H1 (cell line): ENCODE results near the gene WNT11. TPM values are rescaled to one million over a fixed set of nuclear protein-coding genes. Genes with fewer than 3 reads are reported as not detected.

Source experiments
- CTCF ChIA-PET: fragments of 300-600 bp; sonication (Branson Sonifier 250); formaldehyde crosslinking; loops from one replicate; lab custom pipeline; 2021; ENCODE audit not compliant: partially characterized antibody; lab: Charles Lee
- POLR2A ChIA-PET: fragments of 300-600 bp; sonication (Branson Sonifier 250); formaldehyde crosslinking; loops from one replicate; lab custom pipeline; 2021; ENCODE audit warnings: inconsistent platforms; ENCODE audit not compliant: partially characterized antibody; lab: Charles Lee
- DNase-seq, 2 experiments: peaks; one replicate each; pipeline versions ENCODE4 v3.0.0 to v3.0.0-alpha.2; 2010 to 2022; ENCODE audit warnings: low spot score in 2 of 2, low read depth in 1 of 2, mixed read lengths in 1 of 2
- FAIRE-seq: peaks from 2 replicates; lab custom pipeline; 2011; peaks lifted over from hg19 to GRCh38; lab: Jason Lieb, UNC
- H2AFZ ChIP-seq: 2 replicates; pipeline ENCODE4 v1.8.1; 2012; ENCODE audit warnings: low read length, inconsistent platforms
- H2AK5ac ChIP-seq: 2 replicates; pipeline ENCODE4 v1.6.1; 2013; ENCODE audit warnings: low read depth, low read length
- H2BK120ac ChIP-seq: replicated peaks from 2 replicates; pipeline ENCODE3; 2013; ENCODE audit warnings: low read depth, low read length, inconsistent platforms
- H2BK12ac ChIP-seq: 2 replicates; pipeline ENCODE4 v1.6.1; 2013; ENCODE audit warnings: low read depth, low read length
- H2BK15ac ChIP-seq: 2 replicates; pipeline ENCODE4 v1.6.1; 2013; ENCODE audit warnings: low read length
- H2BK20ac ChIP-seq: 2 replicates; pipeline ENCODE4 v1.6.1; 2013; ENCODE audit warnings: low read length
- H2BK5ac ChIP-seq: 2 replicates; pipeline ENCODE4 v1.6.1; 2013; ENCODE audit warnings: low read depth, low read length
- H3K14ac ChIP-seq: 2 replicates; pipeline ENCODE4 v1.6.1; 2013; ENCODE audit warnings: inconsistent platforms; ENCODE audit not compliant: insufficient read length
- H3K18ac ChIP-seq: 2 replicates; pipeline ENCODE4 v1.6.1; 2013; ENCODE audit warnings: low read length; ENCODE audit errors: extremely low read depth
- H3K23ac ChIP-seq: 2 replicates; pipeline ENCODE4 v1.6.1; 2013; ENCODE audit warnings: inconsistent platforms; ENCODE audit not compliant: insufficient read length
- H3K23me2 ChIP-seq: 2 replicates; pipeline ENCODE4 v1.6.1; 2013; ENCODE audit warnings: low read depth, low read length
- H3K27ac ChIP-seq: 2 replicates; pipeline ENCODE4 v1.6.1; 2011; ENCODE audit warnings: low read depth, low read length, inconsistent platforms
- H3K27me3 ChIP-seq, 4 experiments: replicated peaks in 1 of 4; 1 replicate in 1 of 4; 2 replicates in 3 of 4; pipeline versions ENCODE4 v1.6.1 to v1.8.1; 2011 to 2013; ENCODE audit warnings: low read length in 3 of 4, mild to moderate bottlenecking in 3 of 4, inconsistent platforms in 2 of 4, mixed read lengths in 2 of 4, moderate library complexity in 1 of 4; ENCODE audit not compliant: control insufficient read depth in 3 of 4, insufficient read depth in 3 of 4; ENCODE audit errors: extremely low read depth in 1 of 4
- H3K36me3 ChIP-seq, 4 experiments: 2 replicates each; pipeline versions ENCODE4 v1.6.1 to v1.8.1; 2011 to 2013; ENCODE audit warnings: mild to moderate bottlenecking in 4 of 4, low read length in 3 of 4, moderate library complexity in 2 of 4, control low read depth in 1 of 4, inconsistent platforms in 1 of 4; ENCODE audit not compliant: insufficient read depth in 4 of 4, control insufficient read depth in 2 of 4
- H3K4ac ChIP-seq: replicated peaks from 2 replicates; pipeline ENCODE3; 2013; ENCODE audit warnings: low read length, low read depth, mixed read lengths, inconsistent platforms; ENCODE audit not compliant: insufficient read length
- H3K4me1 ChIP-seq, 4 experiments: replicated peaks in 1 of 4; 1 replicate in 1 of 4; 2 replicates in 3 of 4; pipeline versions ENCODE4 v1.6.1 to v1.8.1; 2011 to 2013; ENCODE audit warnings: low read length in 3 of 4, inconsistent platforms in 2 of 4, mixed read lengths in 1 of 4; ENCODE audit not compliant: insufficient read depth in 4 of 4, control insufficient read depth in 3 of 4
- H3K4me2 ChIP-seq, 2 experiments: 2 replicates each; pipeline versions ENCODE4 v1.6.1 to v1.8.1; 2011 to 2013; ENCODE audit warnings: low read depth in 2 of 2, low read length in 2 of 2, control low read depth in 1 of 2, inconsistent platforms in 1 of 2, mild to moderate bottlenecking in 1 of 2; ENCODE audit not compliant: insufficient read depth in 1 of 2
- H3K4me3 ChIP-seq, 4 experiments: fragments of 200-600, 300-600 bp in 1 of 4; sonication (generic), shearing (Covaris generic), sonication (Bioruptor Twin) in 1 of 4; 2 replicates each; pipeline versions ENCODE4 v1.5.1 to v1.8.1; 2011 to 2016; ENCODE audit warnings: low read length in 4 of 4, low read depth in 3 of 4, control low read depth in 2 of 4, inconsistent platforms in 2 of 4, mild to moderate bottlenecking in 2 of 4, mixed read lengths in 1 of 4, moderate library complexity in 1 of 4; ENCODE audit not compliant: insufficient read depth in 2 of 4; ENCODE audit errors: extremely low read depth in 1 of 4
- H3K56ac ChIP-seq: replicated peaks from 2 replicates; pipeline ENCODE3; 2013; ENCODE audit warnings: low read depth, mild to moderate bottlenecking, mixed read lengths, low read length, inconsistent platforms; ENCODE audit not compliant: insufficient read length
- H3K79me1 ChIP-seq: 2 replicates; pipeline ENCODE4 v1.6.1; 2013; ENCODE audit warnings: low read depth, low read length, control low read depth
- H3K79me2 ChIP-seq, 2 experiments: 2 replicates each; pipeline versions ENCODE4 v1.6.1 to v1.8.1; 2012 to 2013; ENCODE audit warnings: low read length in 2 of 2, mild to moderate bottlenecking in 2 of 2, inconsistent platforms in 1 of 2; ENCODE audit not compliant: insufficient read depth in 2 of 2, control insufficient read depth in 1 of 2
- H3K9ac ChIP-seq, 4 experiments: replicated peaks in 1 of 4; 1 replicate in 1 of 4; 2 replicates in 3 of 4; pipeline versions ENCODE4 v1.6.1 to v1.8.1; 2011 to 2013; ENCODE audit warnings: low read depth in 3 of 4, low read length in 3 of 4, control low read depth in 2 of 4, mild to moderate bottlenecking in 2 of 4, moderate library complexity in 2 of 4, inconsistent platforms in 1 of 4; ENCODE audit errors: extremely low read depth in 1 of 4
- H3K9me3 ChIP-seq, 2 experiments: 2 replicates each; pipeline versions ENCODE4 v1.6.1 to v1.8.1; 2012 to 2013; ENCODE audit warnings: mild to moderate bottlenecking in 2 of 2, moderate library complexity in 2 of 2, control low read depth in 1 of 2, inconsistent platforms in 1 of 2, low read depth in 1 of 2, low read length in 1 of 2, mixed read lengths in 1 of 2; ENCODE audit not compliant: insufficient read depth in 2 of 2
- H4K20me1 ChIP-seq, 2 experiments: replicated peaks in 1 of 2; 2 replicates each; pipeline versions ENCODE3 to v1.8.1; 2011 to 2013; ENCODE audit warnings: inconsistent platforms in 2 of 2, low read length in 2 of 2, mild to moderate bottlenecking in 1 of 2; ENCODE audit not compliant: insufficient read depth in 2 of 2, control insufficient read depth in 1 of 2
- H4K5ac ChIP-seq: 2 replicates; pipeline ENCODE4 v1.6.1; 2013; ENCODE audit warnings: low read length, low read depth, mixed read lengths, inconsistent platforms; ENCODE audit not compliant: insufficient read length
- H4K8ac ChIP-seq: 2 replicates; pipeline ENCODE4 v1.8.0; 2013; ENCODE audit warnings: mild to moderate bottlenecking, moderate library complexity, low read length, inconsistent platforms; ENCODE audit not compliant: insufficient read depth; ENCODE audit errors: extremely low read depth
- H4K91ac ChIP-seq: replicated peaks from 2 replicates; pipeline ENCODE3; 2013; ENCODE audit warnings: low read length, mixed read lengths, inconsistent platforms; ENCODE audit not compliant: insufficient read length
- ASH2L ChIP-seq: fragments of 200-600, 300-600 bp; sonication (generic); IDR thresholded peaks from one replicate; pipeline ENCODE4 v1.7.1; 2017; ENCODE audit warnings: low read length
- ATF2 ChIP-seq: IDR thresholded peaks from 2 replicates; pipeline ENCODE4 v1.6.1; 2012; ENCODE audit warnings: low read length, inconsistent platforms
- BRCA1 ChIP-seq: IDR thresholded peaks from 2 replicates; pipeline ENCODE4 v1.6.1; 2012; ENCODE audit warnings: low read depth, low read length, improper control_type of control experiment
- CEBPB ChIP-seq: IDR thresholded peaks from 2 replicates; pipeline ENCODE4 v1.6.1; 2012; ENCODE audit warnings: low read depth, low read length
- CREB1 ChIP-seq: IDR thresholded peaks from 2 replicates; pipeline ENCODE4 v1.6.1; 2012; ENCODE audit warnings: inconsistent platforms
- JUN ChIP-seq: IDR thresholded peaks from 2 replicates; pipeline ENCODE4 v1.6.1; 2011; ENCODE audit warnings: low read depth, mild to moderate bottlenecking, improper control_type of control experiment, low read length
- KDM5A ChIP-seq: fragments of 200-600 bp; IDR thresholded peaks from 2 replicates; pipeline ENCODE4 v1.7.1; 2012; ENCODE audit warnings: mild to moderate bottlenecking, low read length, inconsistent platforms, mixed read lengths
- MAFK ChIP-seq: IDR thresholded peaks from 2 replicates; pipeline ENCODE4 v1.6.1; 2012; ENCODE audit warnings: low read depth, mild to moderate bottlenecking, improper control_type of control experiment, low read length
- NRF1 ChIP-seq: IDR thresholded peaks from 2 replicates; pipeline ENCODE4 v1.6.1; 2011; ENCODE audit warnings: mild to moderate bottlenecking, low read depth, low read length, improper control_type of control experiment
- SAP30 ChIP-seq: fragments of 300-600 bp; sonication (generic); IDR thresholded peaks from 2 replicates; pipeline ENCODE4 v1.7.1; 2012; ENCODE audit warnings: low read length, moderate library complexity, mild to moderate bottlenecking, inconsistent platforms; ENCODE audit not compliant: insufficient read depth, insufficient replicate concordance
- SIN3A ChIP-seq, 2 experiments: IDR thresholded peaks in 1 of 2; conservative IDR thresholded peaks in 1 of 2; 2 replicates each; pipeline ENCODE4 v1.6.1; 2011 to 2012; ENCODE audit warnings: low read length in 2 of 2, improper control_type of control experiment in 1 of 2, low read depth in 1 of 2, mild to moderate bottlenecking in 1 of 2
- SP2 ChIP-seq: IDR thresholded peaks from 2 replicates; pipeline ENCODE4 v1.6.1; 2012; ENCODE audit warnings: mild to moderate bottlenecking, low read length, inconsistent platforms
- SRF ChIP-seq: IDR thresholded peaks from 2 replicates; pipeline ENCODE4 v1.6.1; 2011; ENCODE audit warnings: mild to moderate bottlenecking, low read depth, low read length, moderate library complexity
- TCF12 ChIP-seq: IDR thresholded peaks from 2 replicates; pipeline ENCODE4 v1.6.1; 2011; ENCODE audit warnings: low read depth, mild to moderate bottlenecking, low read length
- WGBS, 2 experiments: shearing (Covaris generic) in 1 of 2; methylation state at CpG; one replicate each; pipeline versions ENCODE4 v1.1.6 to v1.1.7; 2013 to 2015; ENCODE audit warnings: low lambda C conversion rate in 2 of 2, mixed read lengths in 2 of 2, inconsistent platforms in 1 of 2, low coverage in 1 of 2, missing lambda C conversion rate in 1 of 2; ENCODE audit not compliant: insufficient replicate concordance in 2 of 2, insufficient coverage in 1 of 2, insufficient read length in 1 of 2; ENCODE audit errors: extremely low coverage in 1 of 2, missing lambda C conversion rate in 1 of 2; 5-methylcytosine and 5-hydroxymethylcytosine counted together
- polyA plus RNA-seq, 7 experiments: library from polyadenylated mRNA; depleted of rRNA in 3 of 7; stranded (reverse) in 5 of 7; unstranded in 2 of 7; fragments of >200 nt in 5 of 7; fragments of 200-250 nt in 2 of 7; gene quantifications; 1 replicate in 5 of 7; 2 replicates in 1 of 7; 4 replicates in 1 of 7; pipeline versions ENCODE4 v1.2.1 to v1.2.3, GENCODE V29; 2011 to 2013; ENCODE audit warnings: missing spikeins in 2 of 7, mixed read lengths in 2 of 7
- total RNA-seq: library from RNA; stranded (reverse); fragmentation: NEBNext Ultra II Directional; extraction: Animal tissue kit (Norgen Biotek cat#: 25700); gene quantifications from 2 replicates; pipeline ENCODE4 v1.2.1, GENCODE V29; 2021

Gene WNT11
- total and polyA plus RNA-seq, 2 of the 8 experiments (the other 6 are each of a cell fraction or from before 2014, with no cell fraction given): 0.11 to 0.45 TPM

- CTCF ChIA-PET: interaction anchor here (1.4 to 5.7 kb wide), 2 partner anchors 13 to 17 kb away, joined by 3 to 42 read pairs; no protein-coding TSS in a partner anchor
- TF ChIP-seq KDM5A: no peak
- TF ChIP-seq SAP30: no peak
- no peak for TF ChIP-seq SIN3A (conservative IDR thresholded peaks at IDR 0.05 in 1 of 2, IDR thresholded peaks at IDR 0.05 in 1 of 2; ENCODE audit: low read depth in 1 of 2, low read length in 2 of 2)
- TF ChIP-seq JUN: no peak
- no peak for TF ChIP-seq CEBPB
- no peak for TF ChIP-seq SP2
- TF ChIP-seq BRCA1: no peak
- no peak for TF ChIP-seq NRF1
- no peak for TF ChIP-seq ASH2L
- no peak for TF ChIP-seq MAFK
- TF ChIP-seq ATF2: no peak
- TF ChIP-seq CREB1: no peak
- no peak for TF ChIP-seq TCF12
- TF ChIP-seq SRF: no peak
Observed at GRCh38 chr11:76139314-76139713, 67.0 kb downstream of the WNT11 start.

More at GRCh38 chr11:76139314-76139713, 67.0 kb downstream of the WNT11 start:
- no peak overlapping the region for H2BK15ac ChIP-seq
- no peak overlapping the region for H4K5ac ChIP-seq
- no peak overlapping the region for H3K18ac ChIP-seq
- no peaks in the 10 kb centered on the region for H3K79me1 ChIP-seq
- H3K9me3 ChIP-seq: no peaks in the 10 kb centered on the region
- H3K4ac ChIP-seq: no peak overlapping the region
- H3K23me2 ChIP-seq: no peaks in the 10 kb centered on the region
- H2BK12ac ChIP-seq: no peak overlapping the region
- H4K8ac ChIP-seq: no peak overlapping the region
- H3K27me3 ChIP-seq: no peaks in the 10 kb centered on the region
- no peak overlapping the region for H3K4me2 ChIP-seq
- H2BK120ac ChIP-seq: no peak overlapping the region
- no peak overlapping the region for H2AK5ac ChIP-seq
- no peak for DNase-seq
- H2BK5ac ChIP-seq: no peak overlapping the region
- H4K20me1 ChIP-seq: no peaks in the 10 kb centered on the region
- H3K9ac ChIP-seq: no peak overlapping the region
- no peaks in the 10 kb centered on the region for H3K4me1 ChIP-seq
- 90% methylated on average over 2 of the region's 2 CpGs; no CpG with 5 or more reads in 1 of the 2 experiments for WGBS, 2 experiments
- no peak overlapping the region for H4K91ac ChIP-seq
- H3K56ac ChIP-seq: no peak overlapping the region
- POLR2A ChIA-PET: no interaction called here
- H3K23ac ChIP-seq: no peak overlapping the region
- H3K14ac ChIP-seq: no peak overlapping the region
- H2AFZ ChIP-seq: no peak overlapping the region
- no peak overlapping the region for H3K4me3 ChIP-seq
- no peak for FAIRE-seq
- no peaks in the 10 kb centered on the region for H3K79me2 ChIP-seq
- H3K36me3 ChIP-seq: peaks cover 0 to 9% (median 0%) of the 10 kb centered on the region in 4 experiments; a peak in 4 of 8 replicates
- no peak overlapping the region for H2BK20ac ChIP-seq
- H3K27ac ChIP-seq: no peak overlapping the region
